ENCODE results near the gene MYO3A.

DNA sequence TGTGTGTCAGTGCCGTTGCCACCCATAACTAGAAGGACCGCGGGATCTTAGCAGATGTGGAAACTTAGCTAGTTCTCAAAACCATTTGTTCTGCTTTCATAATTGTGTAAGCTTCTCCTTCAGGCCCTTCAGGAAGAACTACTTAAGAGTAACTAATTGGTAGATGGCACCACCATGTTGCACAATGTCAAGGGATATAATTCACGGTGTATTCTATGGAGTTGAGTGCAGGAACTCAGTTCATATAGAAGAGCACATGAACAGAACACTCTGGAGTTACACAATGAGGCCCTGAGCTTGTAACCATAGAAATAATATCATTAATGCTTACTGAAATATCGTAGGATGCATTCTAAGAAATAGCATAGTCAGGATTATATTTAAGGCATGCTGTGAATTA, 156.0 kb downstream of the MYO3A start:
- TF ChIP-seq, protein P1, sequence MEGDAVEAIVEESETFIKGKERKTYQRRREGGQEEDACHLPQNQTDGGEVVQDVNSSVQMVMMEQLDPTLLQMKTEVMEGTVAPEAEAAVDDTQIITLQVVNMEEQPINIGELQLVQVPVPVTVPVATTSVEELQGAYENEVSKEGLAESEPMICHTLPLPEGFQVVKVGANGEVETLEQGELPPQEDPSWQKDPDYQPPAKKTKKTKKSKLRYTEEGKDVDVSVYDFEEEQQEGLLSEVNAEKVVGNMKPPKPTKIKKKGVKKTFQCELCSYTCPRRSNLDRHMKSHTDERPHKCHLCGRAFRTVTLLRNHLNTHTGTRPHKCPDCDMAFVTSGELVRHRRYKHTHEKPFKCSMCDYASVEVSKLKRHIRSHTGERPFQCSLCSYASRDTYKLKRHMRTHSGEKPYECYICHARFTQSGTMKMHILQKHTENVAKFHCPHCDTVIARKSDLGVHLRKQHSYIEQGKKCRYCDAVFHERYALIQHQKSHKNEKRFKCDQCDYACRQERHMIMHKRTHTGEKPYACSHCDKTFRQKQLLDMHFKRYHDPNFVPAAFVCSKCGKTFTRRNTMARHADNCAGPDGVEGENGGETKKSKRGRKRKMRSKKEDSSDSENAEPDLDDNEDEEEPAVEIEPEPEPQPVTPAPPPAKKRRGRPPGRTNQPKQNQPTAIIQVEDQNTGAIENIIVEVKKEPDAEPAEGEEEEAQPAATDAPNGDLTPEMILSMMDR (IDR thresholded peaks at IDR 0.05; ENCODE audit: insufficient read depth, low read length, poor library complexity, severe bottlenecking), result no peak
- no peak for TF ChIP-seq EZH2phosphoT487 (conservative IDR thresholded peaks at IDR 0.05; ENCODE audit: low read length)

Measured in SU-DHL-6 (cell line).